K562 (cell line): ENCODE data around the gene DET1. TPM values are rescaled to one million over a fixed set of nuclear protein-coding genes. Genes with fewer than 3 reads are reported as not detected.

Source experiments
- BACH1 ChIP-seq: fragments of 200-800 bp; sonication (Bioruptor generic); IDR thresholded peaks from 2 replicates; pipeline ENCODE4 v1.6.1; 2016; ENCODE audit warnings: missing genetic modification characterization, missing compliant biosample characterization
- BRD4 ChIP-seq: fragments of 200-600 bp; sonication (generic); IDR thresholded peaks from 2 replicates; pipeline ENCODE4 v1.6.1; 2017; ENCODE audit warnings: inconsistent platforms
- DACH1 ChIP-seq: fragments of 450-650 bp; IDR thresholded peaks from 2 replicates; pipeline ENCODE4 v1.6.1; 2018; ENCODE audit not compliant: partially characterized antibody
- EP300 ChIP-seq: IDR thresholded peaks from 2 replicates; pipeline ENCODE4 v1.6.1; 2012; ENCODE audit warnings: low read length, improper control_type of control experiment
- FOSL1 ChIP-seq: fragments of 200-800 bp; sonication (Bioruptor generic); conservative IDR thresholded peaks from 2 replicates; pipeline ENCODE4 v1.6.1; 2016; ENCODE audit warnings: missing genetic modification characterization, missing compliant biosample characterization
- GTF2E2 ChIP-seq: fragments of 200-800 bp; sonication (Bioruptor generic); IDR thresholded peaks from 2 replicates; pipeline ENCODE4 v1.6.1; 2016; ENCODE audit warnings: missing genetic modification characterization, missing compliant biosample characterization
- HNRNPH1 ChIP-seq: fragments of 200-400 bp; formaldehyde crosslinking; optimal IDR thresholded peaks from 2 replicates; pipeline ENCODE3; 2017; ENCODE audit warnings: low read depth, mild to moderate bottlenecking, low read length, moderate library complexity
- MEIS2 ChIP-seq: fragments of 450-650 bp; IDR thresholded peaks from 2 replicates; pipeline ENCODE4 v1.6.1; 2014; ENCODE audit warnings: mild to moderate bottlenecking; ENCODE audit not compliant: partially characterized antibody
- NCOA6 ChIP-seq: fragments of 450-650 bp; IDR thresholded peaks from 2 replicates; pipeline ENCODE4 v1.6.1; 2017; ENCODE audit warnings: mild to moderate bottlenecking
- OTX1 ChIP-seq: fragments of 450-650 bp; formaldehyde crosslinking; IDR thresholded peaks from 2 replicates; pipeline ENCODE4 v1.4.0; 2022; ENCODE audit warnings: mild to moderate bottlenecking
- PTBP1 ChIP-seq: fragments of 200-400 bp; formaldehyde crosslinking; IDR thresholded peaks from 2 replicates; pipeline ENCODE4 v1.6.1; 2017; ENCODE audit warnings: low read depth, low read length
- RAD21 ChIP-seq, 2 experiments: fragments of 250-450 bp in 1 of 2; fragments of 450-650 bp in 1 of 2; sonication (Bioruptor Pico) in 1 of 2; formaldehyde crosslinking in 1 of 2; IDR thresholded peaks in 1 of 2; conservative IDR thresholded peaks in 1 of 2; 2 replicates each; pipeline versions ENCODE4 v1.4.0 to v1.8.0; 2020 to 2022; ENCODE audit warnings: mild to moderate bottlenecking in 2 of 2, moderate library complexity in 1 of 2
- RBM15 ChIP-seq: fragments of 200-400 bp; formaldehyde crosslinking; IDR thresholded peaks from 2 replicates; pipeline ENCODE4 v1.6.1; 2018; ENCODE audit warnings: mild to moderate bottlenecking, low read length, moderate library complexity; ENCODE audit not compliant: insufficient read depth
- RFX1 ChIP-seq: fragments of 450-650 bp; IDR thresholded peaks from 2 replicates; pipeline ENCODE4 v1.6.1; 2016; ENCODE audit warnings: mild to moderate bottlenecking, moderate library complexity
- ZC3H8 ChIP-seq: fragments of 450-650 bp; IDR thresholded peaks from 2 replicates; pipeline ENCODE4 v1.6.1; 2017
- ZNF165 ChIP-seq: fragments of 250-450 bp; sonication (Bioruptor Pico); IDR thresholded peaks from 2 replicates; pipeline ENCODE4 v1.4.0; 2020; ENCODE audit warnings: borderline replicate concordance
- ZNF23 ChIP-seq: fragments of 250-450 bp; sonication (Bioruptor Pico); IDR thresholded peaks from 2 replicates; pipeline ENCODE4 v1.4.0; 2020; ENCODE audit warnings: mild to moderate bottlenecking
- ZNF79 ChIP-seq: fragments of 250-450 bp; sonication (Bioruptor Pico); IDR thresholded peaks from 2 replicates; pipeline ENCODE4 v1.4.0; 2020; ENCODE audit warnings: low read depth, mild to moderate bottlenecking, moderate library complexity
- ZSCAN32 ChIP-seq: fragments of 450-650 bp; formaldehyde crosslinking; IDR thresholded peaks from 2 replicates; pipeline ENCODE4 v1.4.0; 2020; ENCODE audit warnings: mild to moderate bottlenecking, moderate library complexity
- polyA plus RNA-seq, 8 experiments: library from polyadenylated mRNA; depleted of rRNA in 4 of 8; stranded (reverse) in 5 of 8; unstranded in 3 of 8; fragments of >200 nt; fragmentation: Nextera tagmentation in 2 of 8; fragmentation: Illumina TruSeq in 1 of 8; extraction: Ambion mirVana in 2 of 8; extraction: Trizol in 1 of 8; gene quantifications; 2 replicates each; pipeline versions ENCODE4 v1.2.1 to v1.2.3, GENCODE V29; 2011 to 2014; ENCODE audit warnings: inconsistent platforms in 1 of 8, missing spikeins in 1 of 8
- total RNA-seq, 7 experiments: library from RNA; depleted of rRNA in 6 of 7; stranded (reverse); fragments of >200 nt in 6 of 7; fragmentation: Illumina TruSeq in 2 of 7; extraction: Trizol in 2 of 7; gene quantifications; 2 replicates each; pipeline versions ENCODE4 v1.2.1 to v1.2.3, GENCODE V29; 2011 to 2021; ENCODE audit warnings: low replicate concordance in 1 of 7
- TF ChIP-seq, protein P1 (sequence below), 2 experiments: fragments of 450-650 bp in 1 of 2; sonication (generic) in 1 of 2; formaldehyde crosslinking in 1 of 2; IDR thresholded peaks; 2 replicates each; pipeline versions ENCODE4 v1.7.1 to v1.9.0; 2016 to 2022; ENCODE audit warnings: inconsistent platforms in 1 of 2, mild to moderate bottlenecking in 1 of 2, missing genetic modification reagents in 1 of 2
- TF ChIP-seq, protein P2 (sequence below): fragments of 450-650 bp; IDR thresholded peaks from 2 replicates; pipeline ENCODE4 v1.6.1; 2014; ENCODE audit warnings: low read depth, mild to moderate bottlenecking, moderate library complexity, borderline replicate concordance

Gene DET1
- total and polyA plus RNA-seq, 9 of the 15 experiments (the other 6 are each of a cell fraction or from before 2014, with no cell fraction given), result 4.2 to 8.1 (median 6.0) TPM

DNA sequence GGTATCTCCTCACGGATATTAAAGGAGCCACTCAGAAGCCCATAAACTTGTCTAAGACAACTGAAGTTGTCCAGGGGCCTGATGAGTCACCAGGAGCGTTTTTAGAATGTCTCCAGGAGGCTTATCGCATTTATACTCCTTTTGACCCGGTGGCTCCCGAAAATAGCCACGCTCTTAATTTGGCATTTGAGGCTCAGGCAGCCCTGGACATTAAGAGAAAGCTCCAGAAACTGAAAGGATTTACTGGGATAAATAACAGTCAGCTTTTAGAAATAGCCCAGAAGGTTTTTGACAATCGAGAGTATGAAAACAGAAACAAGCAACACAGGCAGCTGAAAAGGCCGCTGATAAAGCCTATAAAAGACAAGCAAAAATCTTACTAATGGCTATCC is 4.1 kb downstream of the DET1 start (continued):
- TF ChIP-seq, protein P1, sequence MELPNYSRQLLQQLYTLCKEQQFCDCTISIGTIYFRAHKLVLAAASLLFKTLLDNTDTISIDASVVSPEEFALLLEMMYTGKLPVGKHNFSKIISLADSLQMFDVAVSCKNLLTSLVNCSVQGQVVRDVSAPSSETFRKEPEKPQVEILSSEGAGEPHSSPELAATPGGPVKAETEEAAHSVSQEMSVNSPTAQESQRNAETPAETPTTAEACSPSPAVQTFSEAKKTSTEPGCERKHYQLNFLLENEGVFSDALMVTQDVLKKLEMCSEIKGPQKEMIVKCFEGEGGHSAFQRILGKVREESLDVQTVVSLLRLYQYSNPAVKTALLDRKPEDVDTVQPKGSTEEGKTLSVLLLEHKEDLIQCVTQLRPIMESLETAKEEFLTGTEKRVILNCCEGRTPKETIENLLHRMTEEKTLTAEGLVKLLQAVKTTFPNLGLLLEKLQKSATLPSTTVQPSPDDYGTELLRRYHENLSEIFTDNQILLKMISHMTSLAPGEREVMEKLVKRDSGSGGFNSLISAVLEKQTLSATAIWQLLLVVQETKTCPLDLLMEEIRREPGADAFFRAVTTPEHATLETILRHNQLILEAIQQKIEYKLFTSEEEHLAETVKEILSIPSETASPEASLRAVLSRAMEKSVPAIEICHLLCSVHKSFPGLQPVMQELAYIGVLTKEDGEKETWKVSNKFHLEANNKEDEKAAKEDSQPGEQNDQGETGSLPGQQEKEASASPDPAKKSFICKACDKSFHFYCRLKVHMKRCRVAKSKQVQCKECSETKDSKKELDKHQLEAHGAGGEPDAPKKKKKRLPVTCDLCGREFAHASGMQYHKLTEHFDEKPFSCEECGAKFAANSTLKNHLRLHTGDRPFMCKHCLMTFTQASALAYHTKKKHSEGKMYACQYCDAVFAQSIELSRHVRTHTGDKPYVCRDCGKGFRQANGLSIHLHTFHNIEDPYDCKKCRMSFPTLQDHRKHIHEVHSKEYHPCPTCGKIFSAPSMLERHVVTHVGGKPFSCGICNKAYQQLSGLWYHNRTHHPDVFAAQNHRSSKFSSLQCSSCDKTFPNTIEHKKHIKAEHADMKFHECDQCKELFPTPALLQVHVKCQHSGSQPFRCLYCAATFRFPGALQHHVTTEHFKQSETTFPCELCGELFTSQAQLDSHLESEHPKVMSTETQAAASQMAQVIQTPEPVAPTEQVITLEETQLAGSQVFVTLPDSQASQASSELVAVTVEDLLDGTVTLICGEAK (IDR thresholded peaks at IDR 0.05), result no peak
- TF ChIP-seq, protein P1 (CRISPR knock-in tag; IDR thresholded peaks at IDR 0.05), result no peak
- no peak for TF ChIP-seq OTX1 (CRISPR knock-in tag)
- TF ChIP-seq ZC3H8, result no peak
- TF ChIP-seq MEIS2, result peak; percentile 59
- TF ChIP-seq ZNF165 (CRISPR knock-in tag), result no peak
- TF ChIP-seq, protein P2, sequence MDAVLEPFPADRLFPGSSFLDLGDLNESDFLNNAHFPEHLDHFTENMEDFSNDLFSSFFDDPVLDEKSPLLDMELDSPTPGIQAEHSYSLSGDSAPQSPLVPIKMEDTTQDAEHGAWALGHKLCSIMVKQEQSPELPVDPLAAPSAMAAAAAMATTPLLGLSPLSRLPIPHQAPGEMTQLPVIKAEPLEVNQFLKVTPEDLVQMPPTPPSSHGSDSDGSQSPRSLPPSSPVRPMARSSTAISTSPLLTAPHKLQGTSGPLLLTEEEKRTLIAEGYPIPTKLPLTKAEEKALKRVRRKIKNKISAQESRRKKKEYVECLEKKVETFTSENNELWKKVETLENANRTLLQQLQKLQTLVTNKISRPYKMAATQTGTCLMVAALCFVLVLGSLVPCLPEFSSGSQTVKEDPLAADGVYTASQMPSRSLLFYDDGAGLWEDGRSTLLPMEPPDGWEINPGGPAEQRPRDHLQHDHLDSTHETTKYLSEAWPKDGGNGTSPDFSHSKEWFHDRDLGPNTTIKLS, result no peak
- TF ChIP-seq HNRNPH1, result no peak
- no peak for TF ChIP-seq DACH1
- TF ChIP-seq PTBP1, result no peak
- TF ChIP-seq ZSCAN32, result no peak
- TF ChIP-seq NCOA6, result no peak
- no peak for TF ChIP-seq RFX1
- TF ChIP-seq ZNF23, result no peak
- no peak for TF ChIP-seq BRD4
- TF ChIP-seq EP300, result peak; percentile 55; the same call in 1 of the 2 replicates
- peak; percentile 90 for TF ChIP-seq FOSL1
- TF ChIP-seq RAD21 (CRISPR knock-in tag; conservative IDR thresholded peaks at IDR 0.05 in 1 of 2, IDR thresholded peaks at IDR 0.05 in 1 of 2), result no peak
- no peak for TF ChIP-seq ZNF79
- peak; percentile 48; the same call in 1 of the 2 replicates for TF ChIP-seq BACH1 (tag)
- TF ChIP-seq GTF2E2, result 0 out of 2 replicates have a peak, but pooled peaks have one; percentile 27
- no peak for TF ChIP-seq RBM15
